GM12873 (cell line): ENCODE data around the gene PRTG.

ENCODE experiments used
- CTCF ChIP-seq: IDR thresholded peaks from 2 replicates; pipeline ENCODE4 v1.5.1; 2012; ENCODE audit warnings: low read depth, mild to moderate bottlenecking, moderate library complexity, low read length, control low read depth; ENCODE audit not compliant: insufficient read depth; ENCODE audit errors: missing control alignments

Gene PRTG

GRCh38 chr15:55694652-55695150 lies 48.3 kb downstream of the PRTG start:
- no peak for TF ChIP-seq CTCF

GRCh38 chr15:55687792-55688191 lies 55.2 kb downstream of the PRTG start:
- TF ChIP-seq CTCF: no peak

GRCh38 chr15:55685286-55685685 lies 57.7 kb downstream of the PRTG start:
- TF ChIP-seq CTCF: no peak

- no peak for TF ChIP-seq CTCF
Measured at GRCh38 chr15:55683376-55683775, 59.6 kb downstream of the PRTG start.

- no peak for TF ChIP-seq CTCF
Measured at GRCh38 chr15:55681631-55682030, 61.3 kb downstream of the PRTG start.

GRCh38 chr15:55676507-55676906 lies 66.4 kb downstream of the PRTG start:
- TF ChIP-seq CTCF: no peak

- TF ChIP-seq CTCF: no peak
Measured at GRCh38 chr15:55673287-55673686, 69.7 kb downstream of the PRTG start.
